ENCODE data around the gene RASGRP4. TPM values are rescaled to one million over a fixed set of nuclear protein-coding genes. Genes with fewer than 3 reads are reported as not detected.
"Not testable (repeated sequence)": the region's sequence is repeated elsewhere in the genome, so short reads cannot be mapped to it uniquely, and the experiment has no call there.

The RASGRP4 gene
- total and polyA plus RNA-seq, 2 experiments from 2014 or later: 0.35 to 0.80 TPM

GRCh38 chr19:38373907-38374331 lies 52.1 kb downstream of the RASGRP4 start:
- Histone ChIP-seq H3K27me3 (peaks cover 10% of the 10 kb centered on the region), H3K9me3 (ENCODE audit: low read depth) (no peaks in the 10 kb centered on the region), H3K4me3 (peak overlapping the region; percentile 26), H3K27ac (peak overlapping the region; percentile 69), H3K4me1 (ENCODE audit: low read depth) (no peaks in the 10 kb centered on the region), H3K36me3 (no peaks in the 10 kb centered on the region)
- no peak for DNase-seq (ENCODE audit: low read depth in 1 of 2, low spot score in 1 of 2)
- no peak for TF ChIP-seq CTCF (IDR thresholded peaks at IDR 0.05; ENCODE audit: low read depth, low read length)

GRCh38 chr19:38371081-38371480 lies 54.9 kb downstream of the RASGRP4 start:
- Histone ChIP-seq H3K27ac (no peak overlapping the region), H3K4me3 (no peak overlapping the region), H3K27me3 (peaks cover 10% of the 10 kb centered on the region), H3K4me1 (ENCODE audit: low read depth) (no peaks in the 10 kb centered on the region), H3K36me3 (no peaks in the 10 kb centered on the region), H3K9me3 (ENCODE audit: low read depth) (no peaks in the 10 kb centered on the region)
- TF ChIP-seq CTCF (IDR thresholded peaks at IDR 0.05; ENCODE audit: low read depth, low read length): no peak
- DNase-seq (ENCODE audit: low read depth in 1 of 2, low spot score in 1 of 2): no peak

- Histone ChIP-seq H3K4me1 (ENCODE audit: low read depth) (no peaks in the 10 kb centered on the region), H3K9me3 (ENCODE audit: low read depth) (no peaks in the 10 kb centered on the region)
- no peak for TF ChIP-seq CTCF (IDR thresholded peaks at IDR 0.05; ENCODE audit: low read depth, low read length)
Observed at GRCh38 chr19:38370299-38370698, 55.7 kb downstream of the RASGRP4 start.

GRCh38 chr19:38369584-38369983 lies 56.4 kb downstream of the RASGRP4 start:
- no peaks in the 10 kb centered on the region for H3K36me3 ChIP-seq
- H3K27me3 ChIP-seq: peaks cover 10% of the 10 kb centered on the region
- H3K9me3 ChIP-seq (ENCODE audit: low read depth): no peaks in the 10 kb centered on the region
- no peak for DNase-seq (ENCODE audit: low read depth in 1 of 2, low spot score in 1 of 2)
- no peaks in the 10 kb centered on the region for H3K4me1 ChIP-seq (ENCODE audit: low read depth)
- no peak for TF ChIP-seq CTCF (IDR thresholded peaks at IDR 0.05; ENCODE audit: low read depth, low read length)
- H3K4me3 ChIP-seq: no peak overlapping the region
- H3K27ac ChIP-seq: no peak overlapping the region

More at GRCh38 chr19:38370299-38370698, 55.7 kb downstream of the RASGRP4 start:
- Histone ChIP-seq H3K27me3 (peaks cover 10% of the 10 kb centered on the region), H3K27ac (no peak overlapping the region), H3K36me3 (no peaks in the 10 kb centered on the region), H3K4me3 (no peak overlapping the region)
- DNase-seq (ENCODE audit: low read depth in 1 of 2, low spot score in 1 of 2): no peak

- no peak overlapping the region for H3K27ac ChIP-seq
- H3K4me1 ChIP-seq (ENCODE audit: low read depth): no peaks in the 10 kb centered on the region
- no peaks in the 10 kb centered on the region for H3K36me3 ChIP-seq
- no peak for TF ChIP-seq CTCF (IDR thresholded peaks at IDR 0.05; ENCODE audit: low read depth, low read length)
- no peak overlapping the region for H3K4me3 ChIP-seq
- H3K27me3 ChIP-seq: peaks cover 8% of the 10 kb centered on the region
- DNase-seq (ENCODE audit: low read depth in 1 of 2, low spot score in 1 of 2): no peak
- H3K9me3 ChIP-seq (ENCODE audit: low read depth): no peaks in the 10 kb centered on the region
Observed at GRCh38 chr19:38367041-38367440, 59.0 kb downstream of the RASGRP4 start.

GRCh38 chr19:38362946-38363688 lies 62.9 kb downstream of the RASGRP4 start:
- H3K36me3 ChIP-seq; DNase-seq (ENCODE audit: low read depth in 1 of 2, low spot score in 1 of 2); H3K4me1 ChIP-seq (ENCODE audit: low read depth); H3K27ac ChIP-seq; H3K9me3 ChIP-seq (ENCODE audit: low read depth): not testable (repeated sequence)
- H3K27me3 ChIP-seq: peaks cover 31% of the 10 kb centered on the region
- H3K4me3 ChIP-seq: peak overlapping the region; percentile 47

Measured in cardiac muscle cell (in vitro differentiated cells and primary cell).